ENCODE results near the gene TMEM212. TPM values are rescaled to one million over a fixed set of nuclear protein-coding genes. Genes with fewer than 3 reads are reported as not detected.
"Not testable (repeated sequence)": the region's sequence is repeated elsewhere in the genome, so short reads cannot be mapped to it uniquely, and the experiment has no call there.

TMEM212 gene
- total RNA-seq, 6 donors from 2014 or later: 0.11 to 20.8 (median 3.7) TPM

DNA sequence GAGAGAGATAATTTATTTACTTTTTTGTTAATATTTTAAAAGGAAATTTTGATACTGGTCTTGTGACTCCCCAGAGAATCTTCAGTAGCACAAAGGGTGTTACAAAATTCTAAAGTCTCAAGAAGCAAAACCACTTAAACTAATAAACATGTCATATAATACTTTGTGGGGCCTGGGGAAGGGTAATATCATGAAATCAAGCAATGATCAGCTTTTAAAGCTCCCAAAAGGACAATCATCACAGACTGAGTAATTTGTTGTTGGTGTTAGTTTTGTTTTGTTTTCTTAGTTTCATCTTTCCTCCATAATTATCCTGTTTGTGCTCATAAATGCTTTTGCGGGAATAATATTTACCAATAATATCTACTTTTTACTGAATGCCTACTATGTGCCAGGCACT is 55.0 kb downstream of the TMEM212 start:
- WGBS, 2 donors: 97 to 100% methylated on average over 1 of the region's 1 CpG
- no peak for ATAC-seq (ENCODE audit: low FRiP score in 2 of 2)

DNA sequence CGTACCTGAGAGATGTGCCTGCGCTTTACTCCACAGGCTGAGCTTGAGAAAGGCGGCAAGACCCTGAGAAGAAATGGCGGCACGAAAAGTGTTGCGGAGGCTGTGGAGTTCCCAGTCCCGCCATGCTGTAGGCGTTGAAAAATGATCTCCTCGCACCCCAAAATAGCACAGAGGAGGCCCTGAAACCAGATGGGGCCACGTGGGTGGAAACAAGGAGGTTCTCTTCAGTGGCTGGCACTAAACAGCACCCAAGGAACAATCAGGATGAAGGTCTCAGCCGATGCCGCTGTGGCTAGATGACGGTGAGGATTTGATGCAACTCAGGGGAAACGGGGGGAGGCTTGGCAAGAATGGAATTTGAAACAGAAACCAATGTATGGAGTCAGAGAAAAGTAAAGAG is 57.3 kb downstream of the TMEM212 start:
- no peaks in the 10 kb centered on the region for H3K36me3 ChIP-seq
- no peak overlapping the region for H3K27ac ChIP-seq
- no peaks in the 10 kb centered on the region for H3K9me3 ChIP-seq
- no peak for ATAC-seq (ENCODE audit: low FRiP score in 2 of 2)
- H3K4me1 ChIP-seq: no peaks in the 10 kb centered on the region
- WGBS, 2 donors: 91 to 94% methylated on average over 14 of the region's 14 CpGs
- no peaks in the 10 kb centered on the region for H3K27me3 ChIP-seq
- TF ChIP-seq, protein P1, sequence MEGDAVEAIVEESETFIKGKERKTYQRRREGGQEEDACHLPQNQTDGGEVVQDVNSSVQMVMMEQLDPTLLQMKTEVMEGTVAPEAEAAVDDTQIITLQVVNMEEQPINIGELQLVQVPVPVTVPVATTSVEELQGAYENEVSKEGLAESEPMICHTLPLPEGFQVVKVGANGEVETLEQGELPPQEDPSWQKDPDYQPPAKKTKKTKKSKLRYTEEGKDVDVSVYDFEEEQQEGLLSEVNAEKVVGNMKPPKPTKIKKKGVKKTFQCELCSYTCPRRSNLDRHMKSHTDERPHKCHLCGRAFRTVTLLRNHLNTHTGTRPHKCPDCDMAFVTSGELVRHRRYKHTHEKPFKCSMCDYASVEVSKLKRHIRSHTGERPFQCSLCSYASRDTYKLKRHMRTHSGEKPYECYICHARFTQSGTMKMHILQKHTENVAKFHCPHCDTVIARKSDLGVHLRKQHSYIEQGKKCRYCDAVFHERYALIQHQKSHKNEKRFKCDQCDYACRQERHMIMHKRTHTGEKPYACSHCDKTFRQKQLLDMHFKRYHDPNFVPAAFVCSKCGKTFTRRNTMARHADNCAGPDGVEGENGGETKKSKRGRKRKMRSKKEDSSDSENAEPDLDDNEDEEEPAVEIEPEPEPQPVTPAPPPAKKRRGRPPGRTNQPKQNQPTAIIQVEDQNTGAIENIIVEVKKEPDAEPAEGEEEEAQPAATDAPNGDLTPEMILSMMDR (IDR thresholded peaks at IDR 0.05): no peak
- TF ChIP-seq EP300 (IDR thresholded peaks at IDR 0.05) (no peak), POLR2AphosphoS5 (IDR thresholded peaks at IDR 0.05) (no peak), POLR2A (IDR thresholded peaks at IDR 0.05) (no peak)
- no peak overlapping the region for H3K4me3 ChIP-seq
- no peak for DNase-seq

More for the DNA sequence above, 55.0 kb downstream of the TMEM212 start:
- H3K27ac ChIP-seq: no peak overlapping the region
- no peak overlapping the region for H3K4me3 ChIP-seq
- TF ChIP-seq POLR2A (IDR thresholded peaks at IDR 0.05) (no peak), EP300 (IDR thresholded peaks at IDR 0.05) (no peak), POLR2AphosphoS5 (IDR thresholded peaks at IDR 0.05) (no peak)
- TF ChIP-seq, protein P1 (IDR thresholded peaks at IDR 0.05): no peak
- H3K36me3 ChIP-seq: no peaks in the 10 kb centered on the region
- DNase-seq: no peak
- no peaks in the 10 kb centered on the region for H3K9me3 ChIP-seq
- H3K4me1 ChIP-seq: no peaks in the 10 kb centered on the region
- H3K27me3 ChIP-seq: no peaks in the 10 kb centered on the region

DNA sequence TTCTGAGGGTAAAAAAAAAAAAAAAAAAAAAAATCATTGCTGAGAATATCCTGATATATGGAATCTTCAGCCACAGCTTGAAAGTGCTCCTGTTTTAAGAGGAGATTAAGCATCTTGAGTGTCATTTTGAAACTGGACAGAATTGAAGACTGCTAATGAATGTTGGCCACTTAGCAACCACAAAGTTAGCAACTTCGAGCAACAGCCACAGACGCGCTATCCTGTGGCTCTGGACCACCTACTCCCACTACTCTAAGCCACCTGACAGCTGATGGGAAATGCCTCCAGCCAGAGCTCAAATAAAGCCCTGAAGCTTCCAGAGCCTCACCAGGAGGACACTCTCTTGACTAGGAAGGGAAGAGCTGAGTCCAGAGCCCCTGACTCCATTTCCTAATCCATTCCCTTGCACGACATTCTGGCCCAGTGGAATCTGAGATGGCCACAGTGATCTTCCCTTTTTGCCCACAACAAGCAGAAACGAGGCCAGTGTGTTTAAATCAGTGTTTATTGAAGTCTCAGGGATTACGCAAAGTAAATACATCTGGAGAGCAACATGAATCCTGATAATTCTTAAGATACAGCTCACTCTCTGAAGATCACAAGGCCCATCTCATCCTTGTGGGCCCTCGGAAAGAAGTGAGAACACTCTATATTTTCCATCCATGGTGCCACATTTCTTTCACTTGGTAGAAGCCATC is 58.6 kb downstream of the TMEM212 start:
- Histone ChIP-seq H3K4me1 (no peaks in the 10 kb centered on the region), H3K4me3 (no peak overlapping the region), H3K36me3 (no peaks in the 10 kb centered on the region), H3K9me3 (no peaks in the 10 kb centered on the region), H3K27ac (no peak overlapping the region), H3K27me3 (no peaks in the 10 kb centered on the region)
- ATAC-seq (ENCODE audit: low FRiP score in 2 of 2) (no peak), DNase-seq (no peak)
- TF ChIP-seq POLR2A (IDR thresholded peaks at IDR 0.05) (no peak), POLR2AphosphoS5 (IDR thresholded peaks at IDR 0.05) (no peak), EP300 (IDR thresholded peaks at IDR 0.05) (no peak)
- TF ChIP-seq, protein P1 (IDR thresholded peaks at IDR 0.05): no peak
- WGBS, 2 donors: 77 to 82% methylated on average over 7 of the region's 7 CpGs

DNA sequence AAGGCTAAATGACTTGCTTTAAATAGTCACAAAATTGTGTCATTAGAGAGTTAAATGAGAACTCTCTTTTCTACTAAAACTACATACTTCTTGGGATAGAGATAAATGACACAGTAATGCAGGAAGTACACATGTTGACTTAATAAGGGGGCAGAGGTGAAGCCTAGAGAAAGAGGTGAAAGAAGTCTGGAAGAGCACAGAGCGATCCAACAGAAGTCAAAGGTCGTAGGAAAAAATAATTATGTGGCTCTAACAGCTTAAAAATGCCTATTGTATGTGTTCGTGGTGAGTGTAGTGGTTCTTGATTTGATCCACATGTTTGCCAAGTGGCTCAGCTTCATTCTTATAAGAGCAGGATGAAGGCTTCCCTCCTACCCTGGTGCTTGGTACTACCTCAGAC is 61.7 kb downstream of the TMEM212 start:
- Histone ChIP-seq H3K4me3 (no peak overlapping the region), H3K27ac (no peak overlapping the region), H3K9me3 (peaks cover 0 to 5% (median 0%) of the 10 kb centered on the region in 4 donors), H3K36me3 (no peaks in the 10 kb centered on the region), H3K4me1 (no peaks in the 10 kb centered on the region), H3K27me3 (no peaks in the 10 kb centered on the region)
- 51 to 57% methylated on average over 3 of the region's 3 CpGs for WGBS, 2 donors
- TF ChIP-seq POLR2A (IDR thresholded peaks at IDR 0.05) (no peak), EP300 (IDR thresholded peaks at IDR 0.05) (no peak), POLR2AphosphoS5 (IDR thresholded peaks at IDR 0.05) (no peak)
- TF ChIP-seq, protein P1 (IDR thresholded peaks at IDR 0.05): no peak
- no peak for DNase-seq
- ATAC-seq (ENCODE audit: low FRiP score in 2 of 2): no peak

DNA sequence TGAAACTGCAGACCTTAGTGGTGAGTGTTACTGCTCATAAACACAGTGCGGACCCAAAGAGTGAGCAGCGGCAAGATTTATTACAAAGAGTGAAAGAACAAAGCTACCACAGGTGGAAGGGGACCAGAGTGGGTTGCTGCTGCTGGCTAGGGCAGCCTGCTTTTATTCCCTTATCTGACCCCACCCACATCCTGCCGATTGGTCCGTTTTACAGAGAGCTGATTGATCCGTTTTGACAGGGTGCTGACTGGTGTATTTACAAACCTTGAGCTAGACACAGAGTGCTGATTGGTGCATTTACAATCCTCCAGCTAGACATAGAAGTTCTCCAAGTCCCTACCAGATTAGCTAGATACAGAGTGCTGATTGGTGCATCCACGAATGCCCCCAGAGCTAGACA is 63.4 kb downstream of the TMEM212 start:
- H3K27me3 ChIP-seq; ATAC-seq (ENCODE audit: low FRiP score in 2 of 2); DNase-seq; H3K4me1 ChIP-seq; H3K4me3 ChIP-seq; H3K27ac ChIP-seq; H3K36me3 ChIP-seq: not testable (repeated sequence)
- WGBS, 2 donors: 90 to 91% methylated on average over 6 of the region's 6 CpGs
- H3K9me3 ChIP-seq: peaks cover 0 to 13% (median 0%) of the 10 kb centered on the region in 4 donors
